SK-N-SH (cell line): ENCODE measurements around the gene SLC26A1.

Experiments
- CHD2 ChIP-seq: fragments of 150-350 bp; IDR thresholded peaks from 2 replicates; pipeline ENCODE4 v1.6.1; 2018; ENCODE audit warnings: low read length; ENCODE audit not compliant: partially characterized antibody
- CTCF ChIP-seq: fragments of 200-600 bp; sonication (generic); IDR thresholded peaks from 2 replicates; pipeline ENCODE4 v1.6.1; 2017; ENCODE audit warnings: antibody characterized with exemption, mild to moderate bottlenecking, moderate library complexity
- EZH2phosphoT487 ChIP-seq: fragments of 200-600 bp; sonication (generic); IDR thresholded peaks from 2 replicates; pipeline ENCODE4 v1.6.1; 2017; ENCODE audit warnings: low read depth, mixed run types, mild to moderate bottlenecking, antibody characterized with exemption, moderate library complexity, borderline replicate concordance
- POLR2AphosphoS5 ChIP-seq: IDR thresholded peaks from 2 replicates; pipeline ENCODE4 v1.6.1; 2012; ENCODE audit warnings: low read depth, low read length
- RAD21 ChIP-seq: IDR thresholded peaks from 2 replicates; pipeline ENCODE4 v1.6.1; 2012; ENCODE audit warnings: mild to moderate bottlenecking, low read length

DNA sequence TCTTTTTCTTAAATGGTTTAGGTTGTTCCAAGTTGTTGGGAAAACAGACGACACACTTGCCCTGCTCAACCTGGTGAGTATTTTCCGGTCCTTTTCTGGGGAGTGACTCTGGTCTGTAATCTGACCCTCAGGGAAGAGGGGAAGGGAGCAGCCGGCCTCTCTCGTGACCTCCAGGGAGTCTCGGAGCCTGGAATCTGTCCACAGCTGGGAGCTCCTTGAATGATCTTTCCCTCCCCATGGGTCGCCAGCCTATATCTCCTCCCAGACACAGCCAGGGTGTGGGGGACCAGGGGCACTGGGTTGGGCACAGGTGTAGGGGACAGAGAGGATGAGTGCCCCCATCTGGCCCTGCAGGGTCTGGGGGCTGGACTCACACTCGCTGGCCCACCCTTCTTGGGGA is 42.0 kb downstream of the SLC26A1 start:
- TF ChIP-seq EZH2phosphoT487 (no peak), CTCF (no peak), RAD21 (no peak), POLR2AphosphoS5 (no peak), CHD2 (no peak)
